Karpas-422 (cell line): ENCODE results near the gene ADGRF4. TPM values are rescaled to one million over a fixed set of nuclear protein-coding genes. Genes with fewer than 3 reads are reported as not detected.

Experiments used
- DNase-seq: peaks from one replicate; pipeline ENCODE4 v3.0.0-alpha.2; 2015
- H2AFZ ChIP-seq: fragments of 200-600 bp; sonication (generic); 2 replicates; pipeline ENCODE4 v1.6.1; 2014; ENCODE audit warnings: antibody characterized with exemption, low read length, mixed read lengths
- H3K27ac ChIP-seq: fragments of 200-600 bp; sonication (generic); 2 replicates; pipeline ENCODE4 v1.5.1; 2014; ENCODE audit warnings: mild to moderate bottlenecking, low read length, moderate library complexity
- H3K27me3 ChIP-seq: fragments of 200-600 bp; sonication (generic); 2 replicates; pipeline ENCODE4 v1.6.1; 2014; ENCODE audit warnings: low read length, mixed read lengths
- H3K36me3 ChIP-seq: fragments of 200-600 bp; sonication (generic); 2 replicates; pipeline ENCODE4 v1.6.1; 2014; ENCODE audit warnings: low read length, mixed read lengths; ENCODE audit not compliant: insufficient read depth
- H3K4me1 ChIP-seq: fragments of 200-600 bp; sonication (generic); 2 replicates; pipeline ENCODE4 v1.6.1; 2014; ENCODE audit warnings: mild to moderate bottlenecking, low read length, mixed read lengths
- H3K4me2 ChIP-seq: fragments of 200-600 bp; sonication (generic); 2 replicates; pipeline ENCODE4 v1.6.1; 2014; ENCODE audit warnings: low read length, low read depth, mild to moderate bottlenecking; ENCODE audit not compliant: poor library complexity, severe bottlenecking
- H3K4me3 ChIP-seq: fragments of 200-600 bp; sonication (generic); 2 replicates; pipeline ENCODE4 v1.5.1; 2014; ENCODE audit warnings: mild to moderate bottlenecking, antibody characterized with exemption, low read length, mixed read lengths
- H3K79me2 ChIP-seq: fragments of 200-600 bp; sonication (generic); 2 replicates; pipeline ENCODE4 v1.6.1; 2014; ENCODE audit warnings: mild to moderate bottlenecking, low read length, mixed read lengths
- H3K9ac ChIP-seq: fragments of 200-600 bp; sonication (generic); 2 replicates; pipeline ENCODE4 v1.6.0; 2014; ENCODE audit warnings: low read length
- H3K9me2 ChIP-seq: fragments of 200-600 bp; sonication (generic), shearing (Covaris generic); replicated peaks from 2 replicates; pipeline ENCODE4 v1.6.0; 2014; ENCODE audit warnings: mild to moderate bottlenecking, low read length, moderate library complexity; ENCODE audit not compliant: insufficient read depth
- H3K9me3 ChIP-seq: fragments of 300-700, 200-600 bp; sonication (generic); 2 replicates; pipeline ENCODE4 v1.6.1; 2014; ENCODE audit warnings: low read length, mixed read lengths
- H4K20me1 ChIP-seq: fragments of 200-600 bp; sonication (generic); 2 replicates; pipeline ENCODE4 v1.6.1; 2014; ENCODE audit warnings: mild to moderate bottlenecking, antibody characterized with exemption, low read length, low read depth; ENCODE audit not compliant: insufficient read depth
- total RNA-seq: library from RNA; depleted of rRNA; stranded (reverse); fragments of >200 nt; shearing (Covaris generic); gene quantifications from 2 replicates; pipeline ENCODE4 v1.2.3, GENCODE V29; 2014; ENCODE audit warnings: low replicate concordance

ADGRF4 gene
- total RNA-seq, 1 experiment from 2014 or later, result not detected

DNA sequence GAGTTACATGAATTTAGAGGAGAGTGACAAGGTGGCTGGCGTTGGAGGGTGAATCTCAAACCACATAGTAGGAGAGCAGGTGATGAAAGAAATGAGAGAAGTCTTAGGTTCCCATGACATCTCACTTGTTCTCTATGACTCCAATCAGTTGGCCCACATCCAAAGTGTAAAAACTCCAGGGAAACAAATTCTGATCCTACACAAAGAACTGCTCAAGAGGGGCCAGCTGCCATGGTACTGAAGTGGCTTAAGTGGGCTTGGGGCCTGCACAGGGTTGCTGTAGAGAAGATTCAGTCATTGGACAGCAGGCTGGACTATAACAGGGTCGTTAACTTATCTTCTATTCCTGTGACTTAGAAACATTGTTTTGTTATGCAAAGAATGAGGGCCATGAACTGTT lies 7.6 kb upstream of the ADGRF4 start:
- Histone ChIP-seq H3K4me3 (no peak overlapping the region), H3K36me3 (no peaks in the 10 kb centered on the region), H3K9me3 (no peaks in the 10 kb centered on the region), H3K9ac (no peak overlapping the region), H3K4me2 (no peak overlapping the region), H3K27ac (no peak overlapping the region), H3K4me1 (no peaks in the 10 kb centered on the region), H3K9me2 (no peaks in the 10 kb centered on the region), H3K27me3 (no peaks in the 10 kb centered on the region), H3K79me2 (no peaks in the 10 kb centered on the region), H2AFZ (no peak overlapping the region), H4K20me1 (no peaks in the 10 kb centered on the region)
- DNase-seq, result no peak

DNA sequence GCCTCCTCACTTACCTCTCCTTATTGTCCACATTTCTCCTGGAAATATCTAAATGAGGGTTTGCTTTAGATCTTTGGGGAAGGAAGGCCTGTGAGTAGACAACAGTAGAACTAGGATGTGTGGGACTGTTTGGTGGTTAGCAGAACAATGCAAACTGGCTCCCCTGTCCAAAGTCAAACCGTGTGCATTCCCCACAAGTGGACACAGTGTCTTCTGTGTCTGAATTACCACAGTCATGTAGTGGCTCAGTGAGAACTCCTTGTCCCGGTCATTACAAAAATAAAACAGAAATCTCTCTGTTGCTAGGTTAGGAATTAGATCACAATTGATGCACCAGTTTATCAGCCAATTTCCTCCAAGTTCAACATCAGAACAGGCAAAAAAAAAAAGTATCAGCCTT lies 455 bp upstream of the ADGRF4 start:
- Histone ChIP-seq H3K9ac (no peak overlapping the region), H3K9me3 (no peaks in the 10 kb centered on the region), H3K4me1 (no peaks in the 10 kb centered on the region), H3K36me3 (no peaks in the 10 kb centered on the region), H3K4me3 (no peak overlapping the region), H3K27me3 (no peaks in the 10 kb centered on the region), H3K27ac (no peak overlapping the region), H3K4me2 (no peak overlapping the region), H2AFZ (no peak overlapping the region), H3K79me2 (no peaks in the 10 kb centered on the region), H4K20me1 (no peaks in the 10 kb centered on the region), H3K9me2 (no peaks in the 10 kb centered on the region)
- no peak for DNase-seq

DNA sequence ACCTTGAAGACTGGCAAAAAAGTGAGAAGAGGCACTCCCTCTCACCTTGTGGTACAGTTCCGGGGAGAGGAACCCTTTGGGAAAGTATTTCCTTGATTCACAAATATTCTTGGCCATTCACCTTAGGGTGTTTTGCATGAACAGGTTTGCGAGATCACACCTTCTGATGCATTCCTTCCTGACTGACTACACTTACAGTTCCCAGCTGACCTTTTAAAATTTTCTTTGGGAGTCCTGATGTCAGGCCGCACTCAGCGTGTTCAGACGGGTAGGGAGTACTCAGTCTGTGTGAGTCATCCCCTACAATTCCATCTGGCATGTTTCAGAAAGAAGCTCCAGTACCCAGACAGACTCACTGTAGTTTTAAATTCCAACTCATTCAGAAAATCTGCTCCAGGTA lies 1.7 kb downstream of the ADGRF4 start:
- no peaks in the 10 kb centered on the region for H3K4me1 ChIP-seq
- H3K9ac ChIP-seq, result no peak overlapping the region
- no peaks in the 10 kb centered on the region for H4K20me1 ChIP-seq
- H2AFZ ChIP-seq, result no peak overlapping the region
- no peaks in the 10 kb centered on the region for H3K79me2 ChIP-seq
- H3K4me2 ChIP-seq, result no peak overlapping the region
- no peaks in the 10 kb centered on the region for H3K36me3 ChIP-seq
- no peak overlapping the region for H3K4me3 ChIP-seq
- no peaks in the 10 kb centered on the region for H3K27me3 ChIP-seq
- DNase-seq, result no peak
- no peak overlapping the region for H3K27ac ChIP-seq
- H3K9me2 ChIP-seq, result no peaks in the 10 kb centered on the region
- no peaks in the 10 kb centered on the region for H3K9me3 ChIP-seq

DNA sequence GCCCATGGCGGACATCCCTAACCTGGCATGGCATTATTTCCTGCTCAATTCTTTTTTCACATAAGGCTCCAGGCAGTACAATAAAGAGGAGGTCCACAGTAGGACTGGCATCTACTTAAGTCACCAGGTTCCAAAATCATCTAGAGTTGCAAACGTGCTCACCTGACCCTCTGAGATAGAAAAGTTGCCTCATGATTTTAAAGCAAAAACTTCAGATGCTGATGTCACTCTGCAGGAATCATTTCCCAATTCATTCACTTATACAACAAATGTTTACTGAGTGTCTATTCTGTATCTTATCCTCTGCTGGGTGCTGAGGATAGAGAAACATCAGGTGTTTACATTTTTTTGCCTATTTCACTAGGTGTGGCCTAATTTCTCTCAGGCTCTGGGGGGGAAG lies 2.2 kb downstream of the ADGRF4 start:
- Histone ChIP-seq H3K27me3 (no peaks in the 10 kb centered on the region), H4K20me1 (no peaks in the 10 kb centered on the region), H3K36me3 (no peaks in the 10 kb centered on the region), H3K4me3 (no peak overlapping the region), H3K9ac (no peak overlapping the region), H3K79me2 (no peaks in the 10 kb centered on the region), H3K27ac (no peak overlapping the region), H3K4me2 (no peak overlapping the region), H2AFZ (no peak overlapping the region), H3K9me3 (no peaks in the 10 kb centered on the region), H3K9me2 (no peaks in the 10 kb centered on the region), H3K4me1 (no peaks in the 10 kb centered on the region)
- DNase-seq, result no peak

DNA sequence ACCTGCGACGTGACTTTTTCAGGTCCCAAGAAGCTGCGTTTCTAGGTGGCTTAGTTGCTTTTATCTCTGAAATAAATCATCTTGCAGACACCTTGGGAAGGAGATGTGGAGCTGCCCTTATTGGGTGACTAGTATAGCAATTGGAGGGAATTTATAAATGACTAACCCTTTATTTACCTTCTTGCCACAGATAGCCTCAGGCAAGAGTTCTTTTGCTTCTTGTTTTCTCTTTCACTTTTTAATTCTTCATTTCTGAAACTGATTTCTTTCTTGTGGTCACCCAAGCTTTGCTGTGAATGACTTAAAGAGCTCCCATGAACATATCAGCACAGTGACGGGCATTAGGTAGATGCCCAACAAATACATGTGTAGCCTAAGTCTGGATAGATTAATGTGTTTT lies 3.0 kb downstream of the ADGRF4 start:
- Histone ChIP-seq H3K4me3 (no peak overlapping the region), H4K20me1 (no peaks in the 10 kb centered on the region), H3K9ac (no peak overlapping the region), H3K27me3 (no peaks in the 10 kb centered on the region), H3K4me1 (no peaks in the 10 kb centered on the region), H3K4me2 (no peak overlapping the region), H3K27ac (no peak overlapping the region), H3K9me2 (no peaks in the 10 kb centered on the region), H3K36me3 (no peaks in the 10 kb centered on the region), H3K9me3 (no peaks in the 10 kb centered on the region), H2AFZ (no peak overlapping the region), H3K79me2 (no peaks in the 10 kb centered on the region)
- DNase-seq, result no peak

DNA sequence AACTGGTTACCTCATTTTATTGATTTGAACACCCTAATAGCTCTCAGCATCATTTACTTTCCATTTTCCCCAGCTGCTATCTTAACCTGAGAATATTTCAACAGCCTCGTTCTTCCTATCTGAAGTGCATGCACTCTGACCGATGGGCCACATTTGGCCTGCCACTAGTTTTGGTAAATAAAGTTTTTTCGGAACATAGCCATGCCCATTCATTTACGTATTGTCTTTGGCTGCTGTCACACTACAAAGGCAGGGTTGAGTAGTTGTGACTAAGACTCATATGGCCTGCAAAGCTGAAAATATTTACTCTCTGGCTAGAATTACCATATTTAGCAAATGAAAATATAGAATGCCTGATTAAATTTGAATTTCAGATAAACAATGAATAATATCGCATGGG lies 10.8 kb downstream of the ADGRF4 start:
- Histone ChIP-seq H3K27ac (no peak overlapping the region), H3K4me3 (no peak overlapping the region), H3K4me2 (no peak overlapping the region), H3K27me3 (no peaks in the 10 kb centered on the region), H2AFZ (no peak overlapping the region), H3K9ac (no peak overlapping the region), H3K36me3 (no peaks in the 10 kb centered on the region), H3K9me2 (no peaks in the 10 kb centered on the region), H3K9me3 (no peaks in the 10 kb centered on the region), H3K4me1 (no peaks in the 10 kb centered on the region), H3K79me2 (no peaks in the 10 kb centered on the region), H4K20me1 (no peaks in the 10 kb centered on the region)
- no peak for DNase-seq

DNA sequence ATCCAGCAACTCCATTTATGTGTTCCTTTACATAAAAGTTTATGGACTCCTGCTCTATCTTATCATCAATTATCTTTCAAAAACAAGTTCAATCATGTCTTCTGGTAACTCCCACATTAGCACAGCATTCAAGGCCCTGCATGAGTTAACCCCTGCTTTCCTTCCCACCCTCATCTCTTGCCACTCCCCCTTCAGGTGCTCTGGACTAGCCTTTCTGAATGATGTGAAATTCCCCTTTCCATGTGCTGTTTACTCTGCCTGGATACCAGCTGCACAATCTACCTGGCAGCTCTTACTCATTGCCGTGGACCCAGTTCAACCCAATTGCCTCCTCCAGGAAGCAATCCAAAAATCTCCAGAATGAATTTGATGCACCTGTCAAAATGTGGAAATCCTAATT lies 11.9 kb downstream of the ADGRF4 start:
- no peak overlapping the region for H3K4me3 ChIP-seq
- no peak for DNase-seq

DNA sequence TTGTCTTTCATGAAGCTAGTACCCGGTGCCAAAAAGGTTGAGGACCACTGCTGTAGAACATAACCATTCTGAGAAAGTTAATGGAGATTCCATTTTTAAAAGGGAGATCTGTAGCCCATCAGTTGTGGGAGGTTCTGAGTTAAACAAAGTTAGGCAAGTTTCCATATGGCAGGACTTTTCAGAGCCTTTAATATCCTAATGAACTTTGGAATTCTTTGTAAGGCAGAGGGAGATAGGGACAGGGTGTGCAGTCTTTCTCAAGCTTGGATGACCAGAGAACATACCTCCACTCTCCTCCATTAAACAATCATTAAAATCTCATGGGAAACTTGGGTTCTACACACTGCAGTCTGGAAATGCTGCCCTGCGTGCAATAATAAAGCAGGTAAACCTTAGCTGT lies 14.8 kb downstream of the ADGRF4 start:
- Histone ChIP-seq H3K9ac (no peak overlapping the region), H3K79me2 (no peaks in the 10 kb centered on the region), H3K4me1 (no peaks in the 10 kb centered on the region), H3K27ac (no peak overlapping the region), H3K36me3 (no peaks in the 10 kb centered on the region), H3K4me3 (no peak overlapping the region), H3K4me2 (no peak overlapping the region), H3K27me3 (no peaks in the 10 kb centered on the region), H3K9me3 (no peaks in the 10 kb centered on the region), H4K20me1 (no peaks in the 10 kb centered on the region), H2AFZ (no peak overlapping the region), H3K9me2 (no peaks in the 10 kb centered on the region)
- DNase-seq, result no peak

More for the DNA sequence above, 11.9 kb downstream of the ADGRF4 start:
- Histone ChIP-seq H2AFZ (no peak overlapping the region), H3K9me2 (no peaks in the 10 kb centered on the region), H3K4me1 (no peaks in the 10 kb centered on the region), H3K27me3 (no peaks in the 10 kb centered on the region), H3K27ac (no peak overlapping the region), H3K36me3 (no peaks in the 10 kb centered on the region), H3K4me2 (no peak overlapping the region), H4K20me1 (no peaks in the 10 kb centered on the region), H3K79me2 (no peaks in the 10 kb centered on the region), H3K9ac (no peak overlapping the region), H3K9me3 (no peaks in the 10 kb centered on the region)

DNA sequence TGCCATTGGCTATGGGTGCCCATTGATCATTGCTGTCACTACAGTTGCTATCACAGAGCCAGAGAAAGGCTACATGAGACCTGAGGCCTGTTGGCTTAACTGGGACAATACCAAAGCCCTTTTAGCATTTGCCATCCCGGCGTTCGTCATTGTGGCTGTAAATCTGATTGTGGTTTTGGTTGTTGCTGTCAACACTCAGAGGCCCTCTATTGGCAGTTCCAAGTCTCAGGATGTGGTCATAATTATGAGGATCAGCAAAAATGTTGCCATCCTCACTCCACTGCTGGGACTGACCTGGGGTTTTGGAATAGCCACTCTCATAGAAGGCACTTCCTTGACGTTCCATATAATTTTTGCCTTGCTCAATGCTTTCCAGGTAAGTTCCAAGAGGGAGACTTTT lies 16.4 kb downstream of the ADGRF4 start:
- Histone ChIP-seq H3K4me3 (no peak overlapping the region), H4K20me1 (no peaks in the 10 kb centered on the region), H3K9me3 (no peaks in the 10 kb centered on the region), H3K36me3 (no peaks in the 10 kb centered on the region), H3K4me1 (no peaks in the 10 kb centered on the region), H3K27ac (no peak overlapping the region), H3K79me2 (no peaks in the 10 kb centered on the region), H2AFZ (no peak overlapping the region), H3K27me3 (no peaks in the 10 kb centered on the region), H3K9ac (no peak overlapping the region), H3K4me2 (no peak overlapping the region), H3K9me2 (no peaks in the 10 kb centered on the region)
- no peak for DNase-seq
